SKM-1 treated with dmso at 0.1 percent for 144 hours (cell line): ENCODE data around the gene PHACTR3.
"Not testable (repeated sequence)": the region's sequence is repeated elsewhere in the genome, so short reads cannot be mapped to it uniquely, and the experiment has no call there.

ENCODE experiments used
- DNase-seq: peaks from one replicate; lab custom pipeline; 2025; ENCODE audit not compliant: unreplicated experiment; lab: John Stamatoyannopoulos, UW

The PHACTR3 gene

DNA sequence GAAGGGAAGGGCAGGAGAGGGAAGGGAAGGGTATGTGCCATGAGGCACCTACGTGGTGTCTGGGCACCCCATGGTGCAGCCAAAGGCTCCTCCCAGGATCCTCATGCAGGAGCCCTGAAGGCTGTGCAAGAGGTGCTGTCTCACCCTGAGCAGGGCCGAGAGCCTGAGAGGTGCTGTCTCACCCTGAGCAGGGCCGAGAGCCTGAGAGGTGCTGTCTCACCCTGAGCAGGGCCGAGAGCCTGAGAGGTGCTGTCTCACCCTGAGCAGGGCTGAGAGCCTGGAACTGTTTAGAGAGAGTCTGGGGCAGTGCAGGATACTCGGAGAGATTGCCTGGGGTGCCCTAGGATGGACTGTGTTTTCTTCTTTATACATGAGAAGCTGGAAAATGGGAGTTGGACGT is 14.2 kb downstream of the PHACTR3 start:
- not testable (repeated sequence) for DNase-seq

DNA sequence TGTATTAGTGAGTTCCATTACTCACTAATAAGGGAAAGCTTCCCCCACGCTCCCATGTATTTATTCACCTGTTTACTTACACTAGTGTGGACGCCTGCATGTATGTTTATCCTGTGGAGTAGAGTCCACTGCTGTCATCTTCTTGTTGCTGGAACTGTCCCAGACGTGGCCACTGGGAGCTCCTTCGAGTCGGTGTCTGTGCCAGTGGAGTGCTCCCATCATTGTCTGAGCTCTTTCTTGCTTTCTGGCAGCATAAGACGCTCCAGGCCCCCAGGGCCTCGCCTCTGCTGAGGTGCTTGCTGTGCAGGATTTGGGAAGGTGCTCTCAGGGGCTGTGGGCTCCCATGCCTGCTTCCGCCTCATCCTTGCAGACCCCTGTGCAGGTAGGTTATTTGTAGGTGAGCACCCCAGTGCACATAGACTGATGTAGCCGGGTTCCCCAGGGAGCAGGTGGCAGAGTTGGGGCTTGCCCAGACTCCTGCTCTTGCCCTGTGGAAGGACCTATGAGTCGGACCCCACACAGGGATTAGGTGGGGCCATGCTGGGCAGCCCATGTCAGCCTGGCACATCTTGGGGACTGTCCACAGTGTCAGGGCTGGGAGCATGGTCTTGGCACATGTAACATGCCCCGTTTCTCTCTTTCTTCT is 16.6 kb downstream of the PHACTR3 start:
- DNase-seq, result no peak

DNA sequence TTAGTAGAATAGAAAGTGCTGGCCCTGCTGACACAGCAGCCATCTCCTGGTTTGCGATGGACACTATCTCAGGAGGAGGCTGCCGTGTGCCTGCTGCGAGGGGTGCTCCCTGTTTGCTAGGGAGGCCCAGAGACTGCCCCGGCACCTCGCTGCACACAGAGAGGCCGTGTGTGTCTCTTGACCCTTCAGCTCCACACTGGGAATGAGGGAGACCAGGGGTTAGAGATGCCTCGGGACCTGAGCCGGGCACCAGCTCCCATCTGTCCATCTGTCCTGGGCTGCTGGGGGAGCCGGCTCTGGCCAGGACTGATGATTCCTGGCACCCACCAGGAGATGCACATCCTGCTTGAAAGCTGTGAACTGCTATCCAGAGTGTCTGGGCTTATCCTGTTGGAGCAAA is 18.2 kb downstream of the PHACTR3 start:
- no peak for DNase-seq

DNA sequence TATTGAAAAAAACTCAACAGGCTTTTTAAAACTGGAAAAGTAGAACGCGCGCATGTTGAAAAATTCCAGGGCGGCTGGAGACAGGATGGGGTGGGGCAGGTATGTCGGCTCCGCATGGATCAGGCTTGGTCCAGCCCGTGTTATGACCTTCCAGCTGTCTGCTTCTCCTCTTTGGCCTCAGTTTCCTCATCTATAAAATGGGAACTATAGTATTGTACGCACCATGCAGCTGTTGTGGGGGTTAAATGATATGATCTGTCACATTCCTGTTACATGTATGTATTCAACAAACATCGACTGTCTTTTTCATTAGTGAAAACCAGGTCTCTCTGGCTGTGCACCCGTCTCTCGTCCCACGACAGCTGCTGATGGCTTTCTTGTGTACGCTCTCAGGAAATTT is 18.8 kb downstream of the PHACTR3 start:
- DNase-seq, result no peak

DNA sequence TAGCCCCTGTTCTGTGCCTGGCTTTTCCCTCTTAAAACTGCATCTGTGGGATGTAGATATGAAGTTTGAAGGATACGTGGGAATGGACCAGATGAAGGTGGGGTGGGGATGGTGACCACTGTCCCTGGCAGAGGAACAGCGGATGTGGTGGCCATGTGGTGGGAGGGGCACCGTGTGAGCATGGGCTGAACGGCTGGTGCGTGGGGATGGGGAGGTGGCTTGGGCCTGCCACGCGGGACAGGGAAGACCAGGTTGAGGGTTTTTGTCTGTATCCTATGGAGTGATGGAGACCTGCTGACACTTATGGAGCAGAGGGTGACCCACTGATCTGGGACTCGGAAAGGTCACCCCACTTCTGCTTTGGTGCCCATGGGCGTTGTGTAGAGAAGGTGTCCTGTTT is 19.2 kb downstream of the PHACTR3 start:
- DNase-seq, result no peak

DNA sequence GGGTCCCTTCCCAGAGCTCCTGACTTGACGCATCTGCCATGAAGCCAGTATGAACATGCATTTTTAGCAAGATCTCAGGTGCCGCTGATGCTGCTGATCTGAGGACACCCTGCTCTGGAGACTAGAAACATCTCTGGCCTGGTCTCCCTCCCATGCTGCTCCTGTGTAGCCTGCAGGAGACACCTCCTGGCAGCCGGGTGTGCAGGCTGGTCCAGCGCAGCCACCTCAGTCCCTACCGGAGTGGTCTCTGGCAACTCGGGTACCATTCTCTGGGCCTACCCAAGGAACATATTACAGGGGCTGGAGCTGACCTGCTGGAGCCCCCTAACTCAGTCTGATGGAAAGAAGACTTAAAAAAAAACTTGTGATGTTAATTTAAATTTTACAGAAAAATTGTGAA is 20.1 kb downstream of the PHACTR3 start:
- no peak for DNase-seq

DNA sequence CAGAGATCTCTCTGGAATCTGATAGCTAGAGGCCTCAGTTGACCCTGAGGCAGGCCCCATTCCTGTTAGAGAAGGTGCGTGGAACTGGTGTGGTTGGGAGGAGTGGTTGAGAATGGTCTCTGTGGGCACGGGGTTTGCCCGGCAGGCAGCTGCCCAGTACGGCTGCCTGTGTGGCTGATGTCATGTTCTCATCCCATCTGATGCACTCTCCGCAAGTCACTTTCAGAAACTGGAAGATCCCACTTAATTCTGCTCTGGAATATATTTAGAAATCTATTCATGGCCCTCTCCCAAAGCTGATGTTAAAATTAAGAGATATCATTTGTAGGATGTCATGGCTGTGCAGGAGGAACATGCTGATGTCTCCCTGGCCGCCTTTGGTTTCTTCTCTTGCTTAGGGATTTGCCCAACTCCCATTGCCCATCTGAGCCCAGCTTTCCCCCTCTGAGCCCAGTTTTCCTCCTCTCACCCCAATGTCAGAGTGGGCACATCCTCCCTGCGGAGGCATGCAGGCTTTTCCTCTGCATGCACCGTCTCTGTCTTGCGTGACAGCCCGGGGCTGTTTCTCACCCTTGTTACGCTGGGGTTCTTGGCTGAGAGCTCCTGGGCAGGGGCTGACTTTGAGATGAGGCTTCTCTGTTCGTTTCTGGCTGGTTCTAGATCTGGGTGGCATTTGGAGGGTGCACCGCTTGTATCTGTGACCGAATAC is 21.0 kb downstream of the PHACTR3 start:
- no peak for DNase-seq

DNA sequence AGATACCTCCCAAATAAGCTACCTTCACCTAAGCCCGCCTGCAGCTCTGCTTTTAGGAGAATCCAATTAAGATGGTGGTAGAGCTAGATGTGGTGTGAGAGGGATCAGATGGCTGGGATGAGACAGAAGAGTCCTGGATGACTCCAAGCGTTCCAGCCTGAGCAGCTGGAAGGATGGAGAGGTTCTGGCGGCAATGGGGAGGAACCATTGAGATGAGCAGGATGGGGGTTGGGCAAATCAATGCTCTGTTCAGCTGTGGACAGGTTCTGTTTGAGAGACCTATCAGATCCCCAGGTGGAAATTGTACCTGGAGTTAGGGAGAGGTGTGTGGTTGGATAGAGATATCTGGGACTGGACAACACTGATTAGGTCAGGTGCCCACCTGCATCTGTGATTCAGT is 23.0 kb downstream of the PHACTR3 start:
- DNase-seq, result no peak

DNA sequence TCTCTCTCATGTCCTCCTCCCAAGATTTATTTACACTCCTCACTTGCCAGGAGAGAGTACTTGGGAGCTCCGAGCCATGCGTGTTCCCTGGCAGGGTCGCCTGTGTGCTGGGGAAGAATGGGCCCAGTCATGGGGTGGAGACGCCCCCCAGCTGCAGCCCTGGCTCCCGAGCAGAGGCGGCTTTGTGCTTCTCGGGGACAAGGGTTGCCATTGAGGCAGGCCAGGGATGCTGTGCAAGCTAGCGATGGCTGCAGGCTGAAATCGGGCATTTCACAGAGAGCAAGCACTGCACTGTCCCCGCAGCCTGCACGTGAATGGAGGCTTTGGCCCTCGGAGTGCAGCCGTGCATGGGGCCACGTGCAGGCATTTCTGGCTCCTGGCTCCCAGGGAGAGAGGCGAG is 23.8 kb downstream of the PHACTR3 start:
- DNase-seq, result no peak

DNA sequence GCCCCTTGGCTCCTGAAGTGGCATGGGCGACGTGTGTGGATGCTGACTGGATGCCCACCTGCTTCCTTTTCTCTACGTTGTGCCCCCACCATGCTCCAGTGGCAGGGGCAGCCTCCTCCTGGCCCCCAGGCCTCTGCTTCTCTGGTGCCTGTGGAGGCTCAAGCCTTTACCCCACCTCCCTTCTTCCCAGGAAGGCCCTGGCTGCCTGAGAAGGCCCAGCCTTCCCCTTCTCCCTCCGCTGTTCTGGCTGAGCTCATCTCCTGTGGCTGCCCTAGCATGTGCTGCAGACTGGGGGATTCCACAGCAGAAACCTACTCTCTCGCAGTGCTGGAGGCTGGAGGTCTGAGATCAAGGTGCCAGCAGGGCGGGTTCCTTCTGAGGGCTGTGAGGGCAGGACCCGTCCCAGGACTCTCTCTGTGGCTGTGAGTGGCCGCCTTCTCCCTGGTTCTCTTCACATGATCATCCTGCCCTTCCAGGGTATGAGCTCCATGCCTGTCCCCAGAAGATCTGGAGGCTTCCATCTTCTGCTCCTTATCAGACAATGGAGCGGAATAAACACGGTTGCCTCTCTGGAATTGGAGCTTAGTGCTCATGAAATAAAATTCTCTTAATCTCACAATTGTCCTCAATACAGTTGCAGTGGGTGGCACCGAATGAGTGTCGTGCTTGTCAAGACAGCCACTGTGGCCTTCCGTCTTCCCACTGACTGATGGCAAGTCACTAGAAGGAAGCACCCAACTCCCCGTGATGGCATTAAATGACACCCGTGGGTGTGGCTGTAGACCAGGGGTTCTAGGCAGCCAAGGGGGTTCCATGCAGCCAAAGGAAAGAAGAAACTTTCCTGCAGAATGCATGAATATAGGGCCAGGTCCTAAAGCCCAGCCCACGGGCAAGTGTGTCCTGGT is 25.1 kb downstream of the PHACTR3 start:
- no peak for DNase-seq

DNA sequence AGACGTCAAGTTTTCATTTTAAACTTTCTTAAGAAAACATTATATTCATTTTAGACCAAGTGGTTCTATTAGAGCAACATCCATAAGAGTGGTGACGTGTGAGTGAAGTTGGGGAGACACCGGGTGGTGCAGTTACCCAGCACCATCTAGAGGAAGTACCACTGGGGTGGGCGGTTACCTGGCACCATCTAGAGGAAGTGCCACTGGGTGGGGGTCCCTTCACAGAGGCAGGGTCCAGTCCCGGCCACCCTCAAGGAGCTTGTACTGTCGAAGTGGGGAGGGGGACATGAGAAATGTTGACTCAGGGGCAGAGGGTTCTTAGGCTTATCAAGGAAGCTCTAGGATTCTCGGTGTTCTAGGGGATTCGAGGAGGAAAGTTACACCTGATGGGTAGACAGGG is 26.2 kb downstream of the PHACTR3 start:
- no peak for DNase-seq

DNA sequence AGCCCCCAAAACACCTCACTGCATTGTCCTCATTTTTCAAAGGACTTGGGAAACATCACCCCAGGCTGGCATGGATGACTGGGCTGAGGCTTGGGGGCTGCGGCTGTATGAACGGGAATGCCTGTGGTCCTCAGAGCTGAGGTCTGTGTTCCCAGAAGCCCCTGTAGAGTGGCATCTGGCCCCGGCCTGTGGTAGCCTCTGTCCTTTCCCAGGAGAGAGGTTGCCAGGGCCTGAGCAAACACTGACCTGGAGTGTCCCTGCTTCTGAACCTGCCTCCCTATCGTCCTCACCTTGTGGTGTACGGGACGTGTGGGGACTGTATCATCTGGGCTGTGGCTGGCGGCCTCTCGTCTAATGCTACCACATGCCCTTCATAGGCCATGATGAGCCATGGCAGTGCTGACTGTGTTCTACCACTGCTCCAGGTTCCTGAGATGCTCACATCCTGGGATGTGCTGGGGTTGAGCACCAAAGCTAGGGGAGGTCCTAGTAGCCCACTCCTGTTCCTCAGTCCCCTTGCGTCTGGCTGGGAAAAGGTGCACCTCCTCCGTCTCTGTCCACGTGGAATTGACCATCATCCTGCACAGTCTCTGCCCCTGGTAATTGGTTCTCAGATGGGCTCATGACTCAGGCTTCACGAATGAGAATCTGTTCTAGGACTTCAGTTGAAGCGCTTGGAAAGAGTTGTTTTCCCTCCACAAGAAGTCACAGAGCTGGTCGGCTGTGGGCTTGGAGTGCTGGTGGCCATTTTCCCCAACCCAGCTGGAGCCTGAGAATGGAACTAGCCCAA is 27.6 kb downstream of the PHACTR3 start:
- DNase-seq, result no peak

DNA sequence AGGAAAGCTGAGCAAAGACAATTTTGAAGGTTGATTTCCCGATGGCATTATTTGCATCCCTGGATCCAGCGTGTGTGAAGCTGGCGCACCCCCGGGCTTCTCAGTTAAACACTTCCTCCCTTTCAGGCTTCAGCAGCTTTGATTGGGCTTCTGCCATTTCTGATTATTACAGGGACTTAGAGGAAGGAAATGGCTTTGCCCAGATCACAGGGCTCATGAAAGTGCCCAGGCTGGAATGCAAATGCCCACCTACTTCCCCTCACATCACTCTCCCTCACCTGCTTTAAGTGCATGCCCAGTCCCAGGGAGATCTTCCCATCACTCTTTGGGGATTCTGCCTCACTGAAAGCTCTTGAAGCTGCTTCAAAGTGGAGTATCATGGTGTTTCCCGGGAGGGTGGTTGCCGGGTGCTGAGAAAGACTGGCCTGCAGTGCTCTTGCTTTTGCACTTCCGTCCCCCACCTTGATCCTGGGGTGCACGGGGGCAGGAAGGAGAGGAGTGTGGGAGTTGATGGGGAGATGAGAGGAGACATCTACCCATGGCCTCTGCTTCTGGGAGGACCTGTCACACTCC is 28.3 kb downstream of the PHACTR3 start:
- DNase-seq, result no peak

DNA sequence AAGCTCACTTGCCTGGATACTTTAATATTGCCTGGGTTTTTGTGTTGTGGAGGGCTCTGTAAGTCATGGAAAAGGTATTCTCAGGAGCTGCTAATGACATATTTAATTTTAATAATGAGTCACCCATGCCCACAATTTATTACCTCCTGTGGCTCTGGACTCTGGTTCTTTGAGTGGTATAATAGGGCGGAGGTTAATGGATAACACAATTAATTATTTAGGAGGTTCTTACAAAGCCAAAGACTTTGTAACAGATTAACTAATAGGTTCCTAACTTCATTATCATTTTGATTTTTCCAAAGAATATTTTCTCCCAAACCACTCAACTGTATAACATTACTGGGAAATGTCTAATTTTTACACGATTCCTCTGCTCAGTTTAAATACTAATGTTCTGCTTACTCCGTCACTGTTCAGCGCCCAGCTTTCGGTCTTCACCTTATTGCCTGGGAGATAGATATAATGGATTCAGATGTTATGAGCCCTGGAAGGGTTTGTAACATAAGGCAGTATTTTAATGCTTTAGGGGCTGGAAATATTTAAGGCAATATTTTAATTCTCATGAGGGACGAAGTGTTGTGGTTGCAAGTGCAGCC is 29.4 kb downstream of the PHACTR3 start:
- DNase-seq, result no peak

DNA sequence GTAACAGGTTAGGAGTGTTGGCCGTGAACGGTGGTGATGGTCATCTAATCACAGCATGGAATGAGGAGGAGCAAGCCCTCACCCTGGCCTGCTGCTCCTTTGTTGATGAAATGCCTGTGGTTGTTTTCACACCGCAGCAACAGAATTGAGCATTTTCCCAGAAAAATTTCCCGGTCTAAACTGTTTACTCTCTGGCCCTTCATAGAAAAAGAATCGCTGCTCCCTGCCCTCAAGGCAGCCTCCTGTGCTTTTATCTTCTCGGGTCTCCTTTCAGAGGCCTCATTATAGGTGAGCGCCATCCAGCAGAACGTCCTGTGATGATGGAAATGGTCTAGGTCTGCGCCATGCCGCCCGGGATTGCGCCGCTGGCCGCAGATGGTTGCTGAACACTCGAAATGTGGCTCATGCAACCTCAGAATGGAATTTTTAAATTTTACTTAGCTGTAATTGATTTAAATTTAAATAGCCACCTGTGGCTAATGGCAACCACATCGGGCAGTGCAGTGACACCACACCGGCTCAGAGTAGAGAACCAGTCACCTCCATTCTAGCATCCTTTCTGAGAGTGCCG is 30.2 kb downstream of the PHACTR3 start:
- DNase-seq, result no peak

DNA sequence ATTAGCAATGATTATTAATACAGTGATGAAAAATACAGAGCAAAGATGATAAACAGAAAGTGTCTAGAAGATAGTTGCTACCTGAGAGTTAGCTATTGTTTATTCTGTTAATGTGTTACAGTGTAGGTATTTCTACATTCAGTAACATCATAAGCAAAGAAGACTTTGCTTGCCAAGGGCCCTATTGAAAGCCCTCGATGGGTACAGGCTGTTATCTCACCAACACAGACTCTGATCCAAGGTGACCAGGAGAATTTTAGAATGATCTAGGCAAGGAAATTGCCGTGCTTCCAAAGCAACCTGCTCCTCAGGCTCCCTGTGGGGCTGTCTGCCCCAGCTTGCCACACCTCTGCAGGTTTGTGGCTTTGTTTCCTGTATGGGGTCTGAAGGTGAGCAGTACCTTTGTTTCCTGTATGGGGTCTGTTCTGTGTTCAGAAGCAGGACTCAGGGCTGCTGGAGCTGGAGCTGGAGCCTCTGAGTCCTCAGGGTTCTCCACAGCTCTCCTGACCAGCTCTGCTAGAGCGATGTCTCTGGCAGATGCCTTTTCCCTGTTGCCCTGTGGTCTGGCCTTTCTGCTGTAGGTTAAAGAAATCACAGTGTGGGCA is 32.5 kb downstream of the PHACTR3 start:
- no peak for DNase-seq

DNA sequence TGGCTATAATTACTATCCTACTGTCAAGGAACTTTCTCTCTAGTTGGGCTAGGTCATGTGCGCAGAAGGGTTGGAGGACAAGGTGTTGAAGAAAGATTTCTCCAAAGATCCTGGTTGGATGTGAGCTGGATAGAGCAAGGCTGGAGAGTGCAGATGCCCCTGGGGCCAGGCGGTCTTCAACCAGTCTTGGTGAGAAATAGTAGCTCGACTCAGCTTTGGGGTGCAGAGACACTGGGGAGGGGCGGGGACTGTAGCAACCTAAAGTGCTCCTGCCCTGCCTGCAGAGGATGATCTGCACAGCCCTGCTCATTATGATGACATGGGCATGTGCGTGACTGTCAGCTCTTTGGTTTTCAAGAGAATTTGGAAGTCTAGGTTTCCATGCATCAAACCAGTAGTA is 35.9 kb downstream of the PHACTR3 start:
- no peak for DNase-seq

DNA sequence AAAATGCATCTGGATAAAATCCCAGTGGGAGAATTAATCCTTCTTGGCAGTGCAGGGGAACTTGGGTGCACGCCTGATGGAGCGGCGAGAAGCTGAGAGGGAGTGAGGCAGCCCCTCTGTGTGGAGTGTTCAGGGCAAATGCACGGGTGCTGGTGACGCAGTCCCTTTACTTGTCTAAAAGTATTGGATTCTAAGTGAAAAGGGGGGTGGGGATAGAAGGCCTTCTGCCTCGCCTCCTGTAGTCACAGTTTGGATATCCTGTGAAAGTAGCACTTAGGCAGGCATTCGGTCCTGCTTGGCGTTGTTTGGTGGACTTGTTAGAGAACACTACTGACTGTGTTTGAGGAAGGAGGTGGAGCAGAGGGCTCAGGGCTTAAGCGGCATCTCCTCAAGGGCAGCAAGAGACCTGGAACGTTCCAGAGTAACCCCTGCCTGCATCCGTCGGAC is 39.3 kb downstream of the PHACTR3 start:
- no peak for DNase-seq

DNA sequence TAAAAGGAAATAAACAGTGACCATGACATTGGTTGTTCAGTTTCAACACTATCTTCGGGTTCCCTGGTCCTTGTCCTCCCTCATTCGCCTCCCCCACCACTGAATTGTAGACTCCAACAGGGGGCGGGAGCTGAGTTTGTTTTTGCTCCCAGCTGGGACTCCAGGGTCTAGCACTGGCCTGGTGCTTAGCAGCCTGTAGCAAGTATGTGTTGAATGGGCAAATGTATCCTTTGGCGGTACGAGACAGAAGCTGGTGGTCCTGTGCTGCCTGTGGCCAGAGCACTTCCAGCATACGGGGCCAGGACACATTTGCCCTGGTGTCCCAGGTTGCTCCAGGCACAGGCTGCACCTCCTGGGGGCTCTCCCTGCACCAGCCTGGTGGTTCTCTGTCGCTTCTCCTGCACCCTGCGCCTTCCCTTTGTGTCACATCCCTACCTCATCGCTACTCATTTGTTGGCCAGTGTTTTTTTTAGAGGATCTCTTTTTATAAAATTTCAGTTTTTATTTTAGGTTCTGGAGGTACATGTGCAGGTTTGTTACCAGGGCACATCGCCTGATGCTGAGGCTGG is 40.1 kb downstream of the PHACTR3 start:
- no peak for DNase-seq
